Tibial artery (tissue), 4 donors: ENCODE results near the gene SLC28A3.

ENCODE experiments used
- DNase-seq, 2 donors: peaks; one replicate each; pipeline ENCODE4 v3.0.0-alpha.2; 2019
- H3K27ac ChIP-seq, 2 donors: fragments of 200-600 bp; sonication (generic) in 1 of 2; 1 replicate in 1 of 2; 2 replicates in 1 of 2; pipeline ENCODE4 v1.5.1; 2018 to 2019; ENCODE audit warnings: mild to moderate bottlenecking in 1 of 2
- H3K27me3 ChIP-seq, 2 donors: fragments of 200-600 bp; sonication (generic) in 1 of 2; one replicate each; pipeline versions ENCODE4 v1.5.1 to v1.6.0; 2016 to 2019
- H3K36me3 ChIP-seq, 3 donors: fragments of 200-600 bp; sonication (generic) in 2 of 3; one replicate each; pipeline ENCODE4 v1.5.1; 2016 to 2019; ENCODE audit warnings: mild to moderate bottlenecking in 2 of 3
- H3K4me1 ChIP-seq, 4 donors: fragments of 200-600 bp; sonication (generic) in 2 of 4; 1 replicate in 3 of 4; 2 replicates in 1 of 4; pipeline ENCODE4 v1.5.1; 2016 to 2019
- H3K4me3 ChIP-seq, 2 donors: fragments of 200-600 bp; sonication (generic) in 1 of 2; 1 replicate in 1 of 2; 2 replicates in 1 of 2; pipeline ENCODE4 v1.5.1; 2018 to 2019; ENCODE audit warnings: mild to moderate bottlenecking in 2 of 2
- H3K9me3 ChIP-seq, 3 donors: fragments of 200-600 bp; sonication (generic) in 1 of 3; one replicate each; pipeline ENCODE4 v1.5.1; 2016 to 2019
- CTCF ChIP-seq, 2 experiments: fragments of 200-600 bp in 1 of 2; fragments of 450-650 bp in 1 of 2; IDR thresholded peaks; one replicate each; pipeline ENCODE4 v1.5.1; 2017 to 2019; ENCODE audit warnings: antibody characterized with exemption in 2 of 2, mild to moderate bottlenecking in 1 of 2, moderate library complexity in 1 of 2
- intact Hi-C: fragments of 100-400 bp; cut with DNase I; formaldehyde crosslinking; loops from one replicate; pipeline ENCODE4 v1.15.0; 2023; ENCODE audit warnings: low total_unique reads

Gene SLC28A3

GRCh38 chr9:84338792-84339191 lies 1.8 kb downstream of the SLC28A3 start:
- Histone ChIP-seq H3K4me3 (no peak overlapping the region), H3K9me3 (no peaks in the 10 kb centered on the region), H3K4me1 (no peaks in the 10 kb centered on the region), H3K36me3 (no peaks in the 10 kb centered on the region), H3K27ac (no peak overlapping the region), H3K27me3 (no peaks in the 10 kb centered on the region)
- no peak for DNase-seq
- no peak for TF ChIP-seq CTCF (IDR thresholded peaks at IDR 0.05)
- intact Hi-C loops, result no loop called here

GRCh38 chr9:84337252-84337651 lies 3.3 kb downstream of the SLC28A3 start:
- no peaks in the 10 kb centered on the region for H3K4me1 ChIP-seq
- no peak for TF ChIP-seq CTCF (IDR thresholded peaks at IDR 0.05)
- no peaks in the 10 kb centered on the region for H3K9me3 ChIP-seq
- no peak overlapping the region for H3K4me3 ChIP-seq
- H3K27me3 ChIP-seq, result no peaks in the 10 kb centered on the region
- intact Hi-C loops, result no loop called here
- no peaks in the 10 kb centered on the region for H3K36me3 ChIP-seq
- no peak for DNase-seq
- H3K27ac ChIP-seq, result no peak overlapping the region

GRCh38 chr9:84331119-84331809 lies 9.3 kb downstream of the SLC28A3 start:
- TF ChIP-seq CTCF (IDR thresholded peaks at IDR 0.05), result no peak
- H3K27ac ChIP-seq, result no peak overlapping the region
- H3K36me3 ChIP-seq, result no peaks in the 10 kb centered on the region
- DNase-seq, result no peak
- no peaks in the 10 kb centered on the region for H3K9me3 ChIP-seq
- no peaks in the 10 kb centered on the region for H3K27me3 ChIP-seq
- H3K4me3 ChIP-seq, result no peak overlapping the region
- intact Hi-C loops, result no loop called here
- no peaks in the 10 kb centered on the region for H3K4me1 ChIP-seq

- Histone ChIP-seq H3K4me3 (no peak overlapping the region), H3K9me3 (no peaks in the 10 kb centered on the region), H3K4me1 (no peaks in the 10 kb centered on the region), H3K27me3 (no peaks in the 10 kb centered on the region), H3K27ac (no peak overlapping the region), H3K36me3 (no peaks in the 10 kb centered on the region)
- intact Hi-C loops, result no loop called here
- no peak for TF ChIP-seq CTCF (IDR thresholded peaks at IDR 0.05)
- no peak for DNase-seq
Observed at GRCh38 chr9:84330246-84330645, 10.3 kb downstream of the SLC28A3 start.

GRCh38 chr9:84327184-84327583 lies 13.4 kb downstream of the SLC28A3 start:
- no peaks in the 10 kb centered on the region for H3K36me3 ChIP-seq
- H3K27ac ChIP-seq, result no peak overlapping the region
- H3K9me3 ChIP-seq, result no peaks in the 10 kb centered on the region
- no peaks in the 10 kb centered on the region for H3K27me3 ChIP-seq
- no peaks in the 10 kb centered on the region for H3K4me1 ChIP-seq
- no peak for DNase-seq
- intact Hi-C loops, result no loop called here
- no peak for TF ChIP-seq CTCF (IDR thresholded peaks at IDR 0.05)
- H3K4me3 ChIP-seq, result no peak overlapping the region
